HepG2 (cell line): ENCODE data around the gene GNA15. TPM values are rescaled to one million over a fixed set of nuclear protein-coding genes. Genes with fewer than 3 reads are reported as not detected.
A peak's percentile ranks its signal among the peaks of the same experiment; 100 is the strongest.

Experiments
- ATAC-seq: fragments of 200-7000 bp; cut with Tn5 transposase; 3 replicates; pipeline ENCODE4 v1.9.1; 2020; ENCODE audit warnings: mild to moderate bottlenecking, moderate library complexity
- BruUV-seq: library from RNA; stranded (reverse); fragments of 400-500 nt; replicated peaks from 2 replicates; lab custom pipeline; 2021; lab: Mats Ljungman, UMichigan
- CTCF ChIA-PET: fragments of 300-600 bp; formaldehyde crosslinking; extraction: SDS; loops from one replicate; lab custom pipeline; 2021; ENCODE audit warnings: low total read pairs, inconsistent platforms, low intra/inter-chr PET ratio; lab: Yijun Ruan, JAX
- POLR2A ChIA-PET: fragments of 350-600 bp; sonication (Branson Sonifier 250); formaldehyde crosslinking; loops from one replicate; lab custom pipeline; 2020; ENCODE audit warnings: antibody characterized with exemption, inconsistent platforms; lab: Yijun Ruan, JAX
- DNase-seq: peaks from one replicate; pipeline ENCODE4 v3.0.0-alpha.2; 2015; ENCODE audit warnings: low spot score
- FAIRE-seq: peaks from 3 replicates; lab custom pipeline; 2011; peaks lifted over from hg19 to GRCh38; lab: Jason Lieb, UNC
- H2AFZ ChIP-seq: one replicate; pipeline ENCODE4 v1.6.1; 2011; ENCODE audit warnings: low read length, inconsistent platforms
- H3K27ac ChIP-seq: fragments of 300-600 bp; 3 replicates; pipeline ENCODE4 v1.8.0; 2011; ENCODE audit warnings: mixed run types, mild to moderate bottlenecking, mixed read lengths, low read length, inconsistent platforms; ENCODE audit not compliant: insufficient read depth; ENCODE audit errors: extremely low read length
- H3K27me3 ChIP-seq, 2 experiments: fragments of 200-600 bp in 1 of 2; 2 replicates in 1 of 2; 3 replicates in 1 of 2; pipeline versions ENCODE4 v1.6.0 to v1.8.0; 2011; ENCODE audit warnings: low read length in 2 of 2, mild to moderate bottlenecking in 2 of 2, moderate library complexity in 2 of 2, inconsistent platforms in 1 of 2; ENCODE audit not compliant: insufficient read depth in 2 of 2, control insufficient read depth in 1 of 2
- H3K36me3 ChIP-seq, 2 experiments: fragments of 200-600 bp in 1 of 2; replicated peaks in 1 of 2; 2 replicates in 1 of 2; 3 replicates in 1 of 2; pipeline versions ENCODE4 v1.5.1 to v1.8.0; 2011; ENCODE audit warnings: low read length in 2 of 2, inconsistent platforms in 1 of 2; ENCODE audit not compliant: insufficient read depth in 2 of 2, control insufficient read depth in 1 of 2
- H3K4me1 ChIP-seq: 2 replicates; pipeline ENCODE4 v1.5.1; 2012; ENCODE audit warnings: low read length, inconsistent platforms; ENCODE audit not compliant: insufficient read depth
- H3K4me2 ChIP-seq: 2 replicates; pipeline ENCODE4 v1.6.0; 2011; ENCODE audit warnings: low read depth, low read length, inconsistent platforms
- H3K4me3 ChIP-seq, 3 experiments: fragments of 200-600 bp in 1 of 3; sonication (generic), shearing (Covaris generic) in 1 of 3; replicated peaks in 1 of 3; 2 replicates each; pipeline ENCODE4 v1.5.1; 2011 to 2016; ENCODE audit warnings: low read length in 3 of 3, inconsistent platforms in 2 of 3, low read depth in 2 of 3, mild to moderate bottlenecking in 2 of 3, control low read depth in 1 of 3, mixed read lengths in 1 of 3; ENCODE audit not compliant: insufficient read depth in 1 of 3
- H3K79me2 ChIP-seq: one replicate; pipeline ENCODE4 v1.6.1; 2011; ENCODE audit warnings: low read length, inconsistent platforms; ENCODE audit not compliant: insufficient read depth
- H3K9ac ChIP-seq: 2 replicates; pipeline ENCODE4 v1.6.0; 2011; ENCODE audit warnings: mild to moderate bottlenecking, low read depth, low read length, inconsistent platforms; ENCODE audit not compliant: insufficient read depth
- H3K9me3 ChIP-seq: 2 replicates; pipeline ENCODE4 v1.5.1; 2012; ENCODE audit warnings: mild to moderate bottlenecking, low read length
- H4K20me1 ChIP-seq: 2 replicates; pipeline ENCODE4 v1.6.0; 2011; ENCODE audit warnings: inconsistent platforms, mild to moderate bottlenecking, low read length, moderate library complexity; ENCODE audit not compliant: insufficient read depth
- HNRNPL ChIP-seq: fragments of 200-400 bp; formaldehyde crosslinking; IDR thresholded peaks from 2 replicates; pipeline ENCODE4 v1.6.1; 2017; ENCODE audit warnings: mild to moderate bottlenecking, low read depth, low read length
- JARID2 ChIP-seq: sonication (generic); formaldehyde crosslinking; IDR thresholded peaks from 2 replicates; pipeline ENCODE4 v1.8.1; 2023; ENCODE audit warnings: missing genetic modification reagents, inconsistent platforms; ENCODE audit not compliant: insufficient replicate concordance
- POGZ ChIP-seq: sonication (generic); formaldehyde crosslinking; IDR thresholded peaks from 2 replicates; pipeline ENCODE4 v1.4.0; 2020; ENCODE audit warnings: mild to moderate bottlenecking, missing genetic modification reagents
- WGBS: methylation state at CpG from one replicate; pipeline ENCODE4 v1.1.6; 2017; ENCODE audit warnings: low lambda C conversion rate; 5-methylcytosine and 5-hydroxymethylcytosine counted together
- in situ Hi-C: cut with HindIII; loops from 2 replicates; pipeline ENCODE4 v1.10.0; 2017; ENCODE audit warnings: low pct_unique_long_range_greater_than_20kb; ENCODE audit not compliant: extremely low pct_ligation_motif_present
- intact Hi-C: fragments of 100-400 bp; cut with micrococcal nuclease; formaldehyde crosslinking; loops from one replicate; pipeline ENCODE4 v1.10.0; 2022; ENCODE audit not compliant: unreplicated experiment
- polyA plus RNA-seq, 8 experiments: library from polyadenylated mRNA; depleted of rRNA in 3 of 8; stranded (reverse) in 7 of 8; unstranded in 1 of 8; fragments of >200 nt; fragmentation: Illumina TruSeq in 4 of 8; extraction: Trizol in 4 of 8; gene quantifications; 2 replicates each; pipeline versions ENCODE4 v1.2.1 to v1.2.3, GENCODE V29; 2011 to 2016; ENCODE audit warnings: low read depth in 4 of 8, missing spikeins in 1 of 8, mixed read lengths in 1 of 8; ENCODE audit not compliant: insufficient read depth in 1 of 8
- total RNA-seq, 5 experiments: library from RNA; depleted of rRNA; stranded (reverse); fragments of >200 nt; fragmentation: Illumina TruSeq; extraction: Trizol; gene quantifications; 2 replicates each; pipeline ENCODE4 v1.2.3, GENCODE V29; 2016; ENCODE audit warnings: low read depth in 1 of 5
- TF ChIP-seq, protein P1 (sequence below), 2 experiments: fragments of 450-650 bp in 1 of 2; sonication (generic) in 1 of 2; formaldehyde crosslinking in 1 of 2; IDR thresholded peaks; 2 replicates each; pipeline versions ENCODE4 v1.6.1 to v1.8.0; 2016 to 2022; ENCODE audit warnings: antibody characterized with exemption in 1 of 2, mild to moderate bottlenecking in 1 of 2, missing genetic modification reagents in 1 of 2

Gene GNA15
- total and polyA plus RNA-seq, 2 of the 13 experiments (the other 11 are each of a cell fraction or from before 2014, with no cell fraction given): not detected

- FAIRE-seq: no peak
- no peak overlapping the region for H3K4me3 ChIP-seq
- H2AFZ ChIP-seq: no peak overlapping the region
- no TSS peak for BruUV-seq
- ChIA-PET POLR2A (no interaction called here), CTCF (no interaction called here)
- intact Hi-C loops (no loop called here), in situ Hi-C loops (no loop called here)
- ATAC-seq: no peak
- H3K79me2 ChIP-seq: peaks cover 45% of the 10 kb centered on the region
- TF ChIP-seq JARID2 (CRISPR knock-in tag) (no peak), POGZ (CRISPR knock-in tag) (no peak), HNRNPL (0 out of 2 replicates have a peak, but pooled peaks have one; percentile 46)
- TF ChIP-seq, protein P1, sequence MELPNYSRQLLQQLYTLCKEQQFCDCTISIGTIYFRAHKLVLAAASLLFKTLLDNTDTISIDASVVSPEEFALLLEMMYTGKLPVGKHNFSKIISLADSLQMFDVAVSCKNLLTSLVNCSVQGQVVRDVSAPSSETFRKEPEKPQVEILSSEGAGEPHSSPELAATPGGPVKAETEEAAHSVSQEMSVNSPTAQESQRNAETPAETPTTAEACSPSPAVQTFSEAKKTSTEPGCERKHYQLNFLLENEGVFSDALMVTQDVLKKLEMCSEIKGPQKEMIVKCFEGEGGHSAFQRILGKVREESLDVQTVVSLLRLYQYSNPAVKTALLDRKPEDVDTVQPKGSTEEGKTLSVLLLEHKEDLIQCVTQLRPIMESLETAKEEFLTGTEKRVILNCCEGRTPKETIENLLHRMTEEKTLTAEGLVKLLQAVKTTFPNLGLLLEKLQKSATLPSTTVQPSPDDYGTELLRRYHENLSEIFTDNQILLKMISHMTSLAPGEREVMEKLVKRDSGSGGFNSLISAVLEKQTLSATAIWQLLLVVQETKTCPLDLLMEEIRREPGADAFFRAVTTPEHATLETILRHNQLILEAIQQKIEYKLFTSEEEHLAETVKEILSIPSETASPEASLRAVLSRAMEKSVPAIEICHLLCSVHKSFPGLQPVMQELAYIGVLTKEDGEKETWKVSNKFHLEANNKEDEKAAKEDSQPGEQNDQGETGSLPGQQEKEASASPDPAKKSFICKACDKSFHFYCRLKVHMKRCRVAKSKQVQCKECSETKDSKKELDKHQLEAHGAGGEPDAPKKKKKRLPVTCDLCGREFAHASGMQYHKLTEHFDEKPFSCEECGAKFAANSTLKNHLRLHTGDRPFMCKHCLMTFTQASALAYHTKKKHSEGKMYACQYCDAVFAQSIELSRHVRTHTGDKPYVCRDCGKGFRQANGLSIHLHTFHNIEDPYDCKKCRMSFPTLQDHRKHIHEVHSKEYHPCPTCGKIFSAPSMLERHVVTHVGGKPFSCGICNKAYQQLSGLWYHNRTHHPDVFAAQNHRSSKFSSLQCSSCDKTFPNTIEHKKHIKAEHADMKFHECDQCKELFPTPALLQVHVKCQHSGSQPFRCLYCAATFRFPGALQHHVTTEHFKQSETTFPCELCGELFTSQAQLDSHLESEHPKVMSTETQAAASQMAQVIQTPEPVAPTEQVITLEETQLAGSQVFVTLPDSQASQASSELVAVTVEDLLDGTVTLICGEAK (IDR thresholded peaks at IDR 0.05): peak; percentile 81
- TF ChIP-seq, protein P1 (CRISPR knock-in tag; IDR thresholded peaks at IDR 0.05): peak; percentile 99
- H3K4me1 ChIP-seq: peaks cover 32% of the 10 kb centered on the region
- peaks cover 2 to 10% of the 10 kb centered on the region in 2 experiments; a peak in 3 of 5 replicates for H3K36me3 ChIP-seq
- peak overlapping the region; percentile 12; the same call in 1 of the 2 replicates for H3K4me2 ChIP-seq
- H4K20me1 ChIP-seq: peaks cover 7% of the 10 kb centered on the region; the same call in 1 of the 2 replicates
- 94% methylated on average over 20 of the region's 35 CpGs for WGBS
- no peak overlapping the region for H3K27ac ChIP-seq
- no peaks in the 10 kb centered on the region for H3K27me3 ChIP-seq
- no peak overlapping the region for H3K9ac ChIP-seq
- DNase-seq: no peak
- no peaks in the 10 kb centered on the region for H3K9me3 ChIP-seq
These were observed 53.1 kb downstream of the GNA15 start for GRCh38 chr19:3188627-3189596.
